GM12878 (cell line): ENCODE data around the gene MRPL27. TPM values are rescaled to one million over a fixed set of nuclear protein-coding genes. Genes with fewer than 3 reads are reported as not detected.

Source experiments
- ATAC-seq: fragments of 200-7000 bp; cut with Tn5 transposase; 3 replicates; pipeline ENCODE4 v1.9.1; 2020; ENCODE audit warnings: mild to moderate bottlenecking, moderate library complexity
- BruUV-seq: library from RNA; stranded (reverse); fragments of 400-500 nt; replicated peaks from 2 replicates; lab custom pipeline; 2021; lab: Mats Ljungman, UMichigan
- CTCF ChIA-PET: fragments of 300-600 bp; sonication (Branson Sonifier 250); formaldehyde crosslinking; extraction: SDS; loops from one replicate; lab custom pipeline; 2021; ENCODE audit warnings: inconsistent platforms; lab: Yijun Ruan, JAX
- POLR2A ChIA-PET: fragments of 350-600 bp; formaldehyde crosslinking; extraction: SDS; loops from one replicate; lab custom pipeline; 2021; ENCODE audit warnings: inconsistent platforms; lab: Charles Lee
- RAD21 ChIA-PET: fragments of 300-600 bp; sonication (Branson Sonifier 250); formaldehyde crosslinking; loops from one replicate; lab custom pipeline; 2023; ENCODE audit warnings: antibody characterized with exemption; ENCODE audit not compliant: unreplicated experiment; lab: Charles Lee
- SMC1A ChIA-PET: fragments of 300-600 bp; sonication (Branson Sonifier 250); formaldehyde crosslinking; loops from one replicate; lab custom pipeline; 2023; ENCODE audit not compliant: unreplicated experiment, uncharacterized antibody; lab: Charles Lee
- DNase-seq: peaks from one replicate; pipeline ENCODE4 v3.0.0-alpha.2; 2011; ENCODE audit warnings: low read depth, low spot score
- FAIRE-seq: peaks from 3 replicates; lab custom pipeline; 2011; peaks lifted over from hg19 to GRCh38; lab: Jason Lieb, UNC
- H2AFZ ChIP-seq: 2 replicates; pipeline ENCODE4 v1.6.0; 2011; ENCODE audit warnings: low read depth, low read length, control low read depth; ENCODE audit not compliant: control insufficient read depth
- H3K27ac ChIP-seq: 2 replicates; pipeline ENCODE4 v1.5.1; 2011; ENCODE audit warnings: control low read depth; ENCODE audit not compliant: control insufficient read depth, insufficient read depth
- H3K27me3 ChIP-seq, 2 experiments: replicated peaks in 1 of 2; 2 replicates each; pipeline versions ENCODE4 v1.6.0 to v1.6.1; 2011; ENCODE audit warnings: low read length in 1 of 2; ENCODE audit not compliant: control insufficient read depth in 2 of 2, insufficient read depth in 2 of 2
- H3K36me3 ChIP-seq, 2 experiments: 2 replicates each; pipeline ENCODE4 v1.5.1; 2011; ENCODE audit warnings: low read length in 1 of 2; ENCODE audit not compliant: control insufficient read depth in 2 of 2, insufficient read depth in 2 of 2
- H3K4me1 ChIP-seq: 2 replicates; pipeline ENCODE4 v1.6.1; 2011; ENCODE audit warnings: mild to moderate bottlenecking, low read length, moderate library complexity, mixed read lengths; ENCODE audit not compliant: control insufficient read depth, insufficient read depth
- H3K4me2 ChIP-seq: 2 replicates; pipeline ENCODE4 v1.6.0; 2011; ENCODE audit warnings: control low read depth; ENCODE audit not compliant: control insufficient read depth, insufficient read depth
- H3K4me3 ChIP-seq: fragments of 200-600 bp; sonication (generic); 2 replicates; pipeline ENCODE4 v1.5.1; 2016
- H3K79me2 ChIP-seq: 2 replicates; pipeline ENCODE4 v1.6.0; 2011; ENCODE audit warnings: low read length; ENCODE audit not compliant: control insufficient read depth, insufficient read depth
- H3K9ac ChIP-seq: 2 replicates; pipeline ENCODE4 v1.8.0; 2011; ENCODE audit warnings: low read length, control low read depth, mixed read lengths; ENCODE audit not compliant: control insufficient read depth, insufficient read depth
- H3K9me3 ChIP-seq: replicated peaks from 3 replicates; pipeline ENCODE4 v1.5.1; 2011; ENCODE audit warnings: mild to moderate bottlenecking, low read length; ENCODE audit not compliant: control insufficient read depth, insufficient read depth
- H4K20me1 ChIP-seq: 2 replicates; pipeline ENCODE4 v1.6.0; 2011; ENCODE audit not compliant: control insufficient read depth, insufficient read depth
- BCL3 ChIP-seq: IDR thresholded peaks from 2 replicates; pipeline ENCODE4 v1.6.1; 2011; ENCODE audit warnings: borderline replicate concordance, low read depth, mild to moderate bottlenecking, moderate library complexity, low read length; ENCODE audit not compliant: insufficient read depth, poor library complexity, severe bottlenecking
- ELK1 ChIP-seq: IDR thresholded peaks from 2 replicates; pipeline ENCODE4 v1.6.1; 2012; ENCODE audit warnings: low read depth, low read length, improper control_type of control experiment
- HDGF ChIP-seq: fragments of 450-650 bp; IDR thresholded peaks from 2 replicates; pipeline ENCODE4 v1.6.1; 2016; ENCODE audit warnings: antibody characterized with exemption
- JUNB ChIP-seq: IDR thresholded peaks from 2 replicates; pipeline ENCODE4 v1.6.1; 2016; ENCODE audit warnings: antibody characterized with exemption, mild to moderate bottlenecking
- JUND ChIP-seq: IDR thresholded peaks from 2 replicates; pipeline ENCODE4 v1.6.1; 2012; ENCODE audit warnings: low read depth, mild to moderate bottlenecking, low read length, improper control_type of control experiment, moderate library complexity
- RELB ChIP-seq: fragments of 450-650 bp; IDR thresholded peaks from 2 replicates; pipeline ENCODE4 v1.6.1; 2017; ENCODE audit warnings: low read depth, mild to moderate bottlenecking, moderate library complexity
- SREBF1 ChIP-seq: IDR thresholded peaks from 2 replicates; pipeline ENCODE4 v1.6.1; 2012; ENCODE audit warnings: mild to moderate bottlenecking, low read length
- TCF7 ChIP-seq: IDR thresholded peaks from 2 replicates; pipeline ENCODE4 v1.6.1; 2014; ENCODE audit warnings: antibody characterized with exemption, borderline replicate concordance
- ZBTB33 ChIP-seq: fragments of 450-650 bp; IDR thresholded peaks from 2 replicates; pipeline ENCODE4 v1.6.1; 2017; ENCODE audit warnings: mild to moderate bottlenecking
- ZBTB4 ChIP-seq: fragments of 450-650 bp; formaldehyde crosslinking; IDR thresholded peaks from 2 replicates; pipeline ENCODE4 v1.4.0; 2022; ENCODE audit warnings: mild to moderate bottlenecking, moderate library complexity
- ZNF622 ChIP-seq: fragments of 450-650 bp; IDR thresholded peaks from 2 replicates; pipeline ENCODE4 v1.6.1; 2017; ENCODE audit warnings: mild to moderate bottlenecking, inconsistent platforms
- ZZZ3 ChIP-seq: IDR thresholded peaks from 2 replicates; pipeline ENCODE4 v1.6.1; 2011; ENCODE audit warnings: low read depth; ENCODE audit not compliant: control insufficient read depth, insufficient read length
- WGBS: methylation state at CpG from one replicate; pipeline ENCODE4 v1.1.6; 2016; ENCODE audit warnings: low lambda C conversion rate; ENCODE audit not compliant: insufficient replicate concordance, insufficient coverage; ENCODE audit errors: missing lambda C conversion rate; 5-methylcytosine and 5-hydroxymethylcytosine counted together
- in situ Hi-C: fragments of 300-500 bp; cut with MboI; formaldehyde crosslinking; loops from 9 replicates; pipeline ENCODE4 v1.14.3; 2018; ENCODE audit warnings: mixed read lengths
- intact Hi-C: fragments of 100-400 bp; cut with micrococcal nuclease; formaldehyde crosslinking; loops from one replicate; pipeline ENCODE4 v1.14.2; 2022; ENCODE audit not compliant: unreplicated experiment
- polyA plus RNA-seq, 11 experiments: library from polyadenylated mRNA; depleted of rRNA in 4 of 11; unstranded in 6 of 11; stranded (reverse) in 5 of 11; fragments of >200 nt; fragmentation: Nextera tagmentation in 4 of 11; fragmentation: Illumina TruSeq in 1 of 11; extraction: Ambion mirVana in 4 of 11; extraction: Trizol in 1 of 11; gene quantifications; 1 replicate in 1 of 11; 2 replicates in 10 of 11; pipeline versions ENCODE4 v1.2.1 to v1.2.3, GENCODE V29; 2011 to 2016; ENCODE audit warnings: inconsistent platforms in 2 of 11, missing spikeins in 2 of 11, low read depth in 1 of 11
- total RNA-seq, 4 experiments: library from RNA; depleted of rRNA in 3 of 4; stranded (reverse); fragments of >200 nt in 3 of 4; fragmentation: Illumina TruSeq in 1 of 4; extraction: Trizol in 1 of 4; gene quantifications; 2 replicates each; pipeline versions ENCODE4 v1.2.1 to v1.2.3, GENCODE V29; 2013 to 2021

MRPL27 gene
- total and polyA plus RNA-seq, 10 of the 15 experiments (the other 5 are each of a cell fraction or from before 2014, with no cell fraction given): 83.0 to 390 (median 131) TPM

DNA sequence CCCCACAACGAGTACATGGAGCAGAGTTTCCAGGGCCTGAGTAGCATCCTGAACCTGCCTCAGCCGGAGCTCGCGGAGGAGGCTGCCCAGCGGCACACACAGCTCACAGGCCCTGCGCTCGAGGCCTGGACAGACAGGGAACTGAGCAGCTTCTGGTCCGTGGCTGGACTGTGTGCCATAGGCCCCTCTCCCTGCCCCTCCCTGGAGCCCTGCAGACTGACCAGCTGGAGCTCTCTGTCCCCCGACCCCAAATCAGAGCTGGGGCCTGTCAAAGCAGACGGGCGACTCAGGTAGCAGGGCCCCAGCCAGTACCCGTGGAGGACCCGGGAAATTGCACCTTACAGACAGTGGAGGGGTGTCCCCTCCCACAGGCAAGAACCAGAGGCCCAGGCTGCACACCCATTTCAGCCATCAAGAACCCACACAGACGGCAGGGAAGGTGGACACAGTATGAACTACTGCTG is 13.0 kb downstream of the MRPL27 start (continued):
- TF ChIP-seq RELB (no peak), HDGF (no peak)
- TF ChIP-seq, all 136 proteins: peak for 0

- no peaks in the 10 kb centered on the region for H3K9me3 ChIP-seq
- H3K79me2 ChIP-seq: no peaks in the 10 kb centered on the region
- BruUV-seq: no TSS peak
- H3K27me3 ChIP-seq: no peaks in the 10 kb centered on the region
- RAD21 ChIA-PET: no interaction called here
- 65% methylated on average over 5 of the region's 5 CpGs for WGBS
- no peak overlapping the region for H3K4me3 ChIP-seq
- CTCF ChIA-PET: interaction anchor here (1.1 to 4.5 kb wide), 3 partner anchors 10 to 70 kb away, joined by 4 to 68 read pairs (median 5); partner anchors contain the start of gene XYLT2
- no peaks in the 10 kb centered on the region for H3K4me1 ChIP-seq
- POLR2A ChIA-PET: interaction anchor here (0.6 to 1.3 kb wide), 3 partner anchors 10 to 90 kb away, joined by 3 to 5 read pairs (median 5); no protein-coding TSS in a partner anchor
- intact Hi-C loops (no loop called here), in situ Hi-C loops (no loop called here)
- H3K27ac ChIP-seq: no peak overlapping the region
- H2AFZ ChIP-seq: no peak overlapping the region
- peaks cover 9 to 33% of the 10 kb centered on the region in 2 experiments; a peak in 3 of 4 replicates for H3K36me3 ChIP-seq
- H4K20me1 ChIP-seq: no peaks in the 10 kb centered on the region
- no peak overlapping the region for H3K9ac ChIP-seq
- FAIRE-seq (no peak), ATAC-seq (no peak), DNase-seq (no peak)
- no peak overlapping the region for H3K4me2 ChIP-seq
- SMC1A ChIA-PET: no interaction called here
- TF ChIP-seq SREBF1 (no peak), ZNF622 (no peak), TCF7 (no peak), ELK1 (no peak), ZZZ3 (no peak), ZBTB33 (no peak), JUND (no peak), JUNB (no peak), BCL3 (no peak), ZBTB4 (CRISPR knock-in tag) (no peak)
Observed at GRCh38 chr17:50359005-50359699, 13.8 kb downstream of the MRPL27 start.
